NB4 (cell line): ENCODE measurements around the gene TIMM8B.

Experiments used
- POLR2A ChIP-seq: IDR thresholded peaks from 2 replicates; pipeline ENCODE4 v1.6.1; 2011; ENCODE audit warnings: mild to moderate bottlenecking; ENCODE audit not compliant: insufficient read length; ENCODE audit errors: extremely low read depth
- TF ChIP-seq, protein P1 (sequence below): IDR thresholded peaks from one replicate; pipeline ENCODE4 v1.5.1; 2012; ENCODE audit warnings: low read depth, low read length
- TF ChIP-seq, protein P2 (sequence below): IDR thresholded peaks from 2 replicates; pipeline ENCODE4 v1.6.1; 2011; ENCODE audit warnings: low read depth, low read length

DNA sequence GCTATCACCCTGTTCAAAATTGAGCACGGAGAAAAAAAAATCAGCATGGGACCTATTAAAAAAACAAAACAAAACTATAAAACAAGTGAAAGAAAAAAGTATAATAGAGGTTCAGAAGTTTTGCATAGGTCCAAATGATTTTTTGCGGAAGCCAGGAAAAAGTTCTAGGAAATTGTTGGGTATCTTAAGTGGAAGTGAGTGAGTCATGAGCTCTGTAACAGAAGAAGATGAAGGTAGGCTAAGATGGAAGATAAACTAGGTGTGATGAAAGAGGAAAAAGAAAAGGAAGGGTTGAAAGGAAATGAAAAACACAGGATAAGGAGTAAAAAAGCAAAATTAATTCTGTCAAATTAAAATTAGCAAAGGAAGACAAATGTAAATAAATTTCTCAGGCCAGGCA lies 27.9 kb upstream of the TIMM8B start:
- TF ChIP-seq, protein P1, sequence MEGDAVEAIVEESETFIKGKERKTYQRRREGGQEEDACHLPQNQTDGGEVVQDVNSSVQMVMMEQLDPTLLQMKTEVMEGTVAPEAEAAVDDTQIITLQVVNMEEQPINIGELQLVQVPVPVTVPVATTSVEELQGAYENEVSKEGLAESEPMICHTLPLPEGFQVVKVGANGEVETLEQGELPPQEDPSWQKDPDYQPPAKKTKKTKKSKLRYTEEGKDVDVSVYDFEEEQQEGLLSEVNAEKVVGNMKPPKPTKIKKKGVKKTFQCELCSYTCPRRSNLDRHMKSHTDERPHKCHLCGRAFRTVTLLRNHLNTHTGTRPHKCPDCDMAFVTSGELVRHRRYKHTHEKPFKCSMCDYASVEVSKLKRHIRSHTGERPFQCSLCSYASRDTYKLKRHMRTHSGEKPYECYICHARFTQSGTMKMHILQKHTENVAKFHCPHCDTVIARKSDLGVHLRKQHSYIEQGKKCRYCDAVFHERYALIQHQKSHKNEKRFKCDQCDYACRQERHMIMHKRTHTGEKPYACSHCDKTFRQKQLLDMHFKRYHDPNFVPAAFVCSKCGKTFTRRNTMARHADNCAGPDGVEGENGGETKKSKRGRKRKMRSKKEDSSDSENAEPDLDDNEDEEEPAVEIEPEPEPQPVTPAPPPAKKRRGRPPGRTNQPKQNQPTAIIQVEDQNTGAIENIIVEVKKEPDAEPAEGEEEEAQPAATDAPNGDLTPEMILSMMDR: no peak
- TF ChIP-seq, protein P2, sequence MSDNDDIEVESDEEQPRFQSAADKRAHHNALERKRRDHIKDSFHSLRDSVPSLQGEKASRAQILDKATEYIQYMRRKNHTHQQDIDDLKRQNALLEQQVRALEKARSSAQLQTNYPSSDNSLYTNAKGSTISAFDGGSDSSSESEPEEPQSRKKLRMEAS: no peak
- TF ChIP-seq POLR2A: no peak
